Loucy (cell line): ENCODE measurements around the gene TLE2.
A peak's percentile ranks its signal among the peaks of the same experiment; 100 is the strongest.

Source experiments
- H2AFZ ChIP-seq: fragments of 200-600 bp; sonication (generic); 2 replicates; pipeline ENCODE4 v1.6.0; 2016; ENCODE audit warnings: antibody characterized with exemption, mild to moderate bottlenecking, low read length, moderate library complexity
- H3F3A ChIP-seq: fragments of 200-600 bp; 2 replicates; pipeline ENCODE4 v1.6.0; 2016; ENCODE audit warnings: antibody characterized with exemption, low read depth, mild to moderate bottlenecking
- H3K27me3 ChIP-seq: fragments of 200-600 bp; sonication (generic); 2 replicates; pipeline ENCODE4 v1.6.1; 2014; ENCODE audit warnings: low read length, mild to moderate bottlenecking; ENCODE audit not compliant: insufficient read depth, poor library complexity, severe bottlenecking
- H3K36me3 ChIP-seq: fragments of 200-600 bp; sonication (generic); 2 replicates; pipeline ENCODE4 v1.6.1; 2016; ENCODE audit warnings: low read length; ENCODE audit not compliant: insufficient read depth
- H3K4me1 ChIP-seq: fragments of 200-600 bp; sonication (generic); 2 replicates; pipeline ENCODE4 v1.5.1; 2014; ENCODE audit warnings: low read length, mild to moderate bottlenecking; ENCODE audit not compliant: insufficient read depth, poor library complexity, severe bottlenecking
- H3K4me2 ChIP-seq: fragments of 200-600 bp; sonication (generic); 2 replicates; pipeline ENCODE4 v1.6.0; 2014; ENCODE audit warnings: antibody characterized with exemption, low read length, low read depth, mild to moderate bottlenecking; ENCODE audit not compliant: poor library complexity, severe bottlenecking
- H3K4me3 ChIP-seq: fragments of 200-600 bp; sonication (generic); 2 replicates; pipeline ENCODE4 v1.5.1; 2014; ENCODE audit warnings: low read length, mild to moderate bottlenecking, mixed read lengths; ENCODE audit not compliant: poor library complexity, severe bottlenecking
- H3K79me2 ChIP-seq: fragments of 200-600 bp; sonication (generic); 2 replicates; pipeline ENCODE4 v1.6.1; 2014; ENCODE audit warnings: low read length; ENCODE audit not compliant: insufficient read depth
- H3K9ac ChIP-seq: fragments of 200-600 bp; sonication (generic); 2 replicates; pipeline ENCODE4 v1.6.0; 2014; ENCODE audit warnings: mild to moderate bottlenecking, low read depth, low read length, moderate library complexity; ENCODE audit not compliant: poor library complexity, severe bottlenecking
- H3K9me2 ChIP-seq: fragments of 200-600 bp; sonication (generic); replicated peaks from 2 replicates; pipeline ENCODE4 v1.6.1; 2016; ENCODE audit warnings: low read depth, low read length, mixed read lengths
- H3K9me3 ChIP-seq: fragments of 200-600 bp; sonication (generic); 2 replicates; pipeline ENCODE4 v1.6.1; 2014; ENCODE audit warnings: mild to moderate bottlenecking, antibody characterized with exemption, low read length, low read depth; ENCODE audit not compliant: insufficient read depth
- H4K20me1 ChIP-seq: fragments of 200-600 bp; sonication (generic); 2 replicates; pipeline ENCODE4 v1.6.0; 2014; ENCODE audit warnings: antibody characterized with exemption, low read length, mild to moderate bottlenecking; ENCODE audit not compliant: insufficient read depth, poor library complexity, severe bottlenecking
- EZH2phosphoT487 ChIP-seq: fragments of 200-600 bp; IDR thresholded peaks from 2 replicates; pipeline ENCODE4 v1.6.1; 2018; ENCODE audit warnings: antibody characterized with exemption, mild to moderate bottlenecking, moderate library complexity, borderline replicate concordance
- TF ChIP-seq, protein P1 (sequence below): fragments of 200-600 bp; sonication (generic); conservative IDR thresholded peaks from 2 replicates; pipeline ENCODE4 v1.5.1; 2014; ENCODE audit warnings: mild to moderate bottlenecking, antibody characterized with exemption, low read length

The TLE2 gene

GRCh38 chr19:3029065-3029923, at the start of gene TLE2:
TLE2 (minus strand) TSS chr19:3029280; CDS start chr19:3028904, 376 bp downstream.
- Histone ChIP-seq H3K4me2 (peak within 1 kb of the TSS; percentile 84), H2AFZ (peak within 1 kb of the TSS; percentile 46; the same call in 1 of the 2 replicates), H3K79me2 (no peaks in the 10 kb centered on the region), H3K4me3 (peak within 1 kb of the TSS; percentile 61), H3K4me1 (peaks cover 8% of the 10 kb centered on the region), H3K9me3 (no peaks in the 10 kb centered on the region), H3K27me3 (peaks cover 6% of the 10 kb centered on the region), H3F3A (no peaks in the 10 kb centered on the region), H3K9ac (no peak within 1 kb of the TSS), H3K9me2 (no peaks in the 10 kb centered on the region), H4K20me1 (no peaks in the 10 kb centered on the region), H3K36me3 (no peaks in the 10 kb centered on the region)
- TF ChIP-seq, protein P1, sequence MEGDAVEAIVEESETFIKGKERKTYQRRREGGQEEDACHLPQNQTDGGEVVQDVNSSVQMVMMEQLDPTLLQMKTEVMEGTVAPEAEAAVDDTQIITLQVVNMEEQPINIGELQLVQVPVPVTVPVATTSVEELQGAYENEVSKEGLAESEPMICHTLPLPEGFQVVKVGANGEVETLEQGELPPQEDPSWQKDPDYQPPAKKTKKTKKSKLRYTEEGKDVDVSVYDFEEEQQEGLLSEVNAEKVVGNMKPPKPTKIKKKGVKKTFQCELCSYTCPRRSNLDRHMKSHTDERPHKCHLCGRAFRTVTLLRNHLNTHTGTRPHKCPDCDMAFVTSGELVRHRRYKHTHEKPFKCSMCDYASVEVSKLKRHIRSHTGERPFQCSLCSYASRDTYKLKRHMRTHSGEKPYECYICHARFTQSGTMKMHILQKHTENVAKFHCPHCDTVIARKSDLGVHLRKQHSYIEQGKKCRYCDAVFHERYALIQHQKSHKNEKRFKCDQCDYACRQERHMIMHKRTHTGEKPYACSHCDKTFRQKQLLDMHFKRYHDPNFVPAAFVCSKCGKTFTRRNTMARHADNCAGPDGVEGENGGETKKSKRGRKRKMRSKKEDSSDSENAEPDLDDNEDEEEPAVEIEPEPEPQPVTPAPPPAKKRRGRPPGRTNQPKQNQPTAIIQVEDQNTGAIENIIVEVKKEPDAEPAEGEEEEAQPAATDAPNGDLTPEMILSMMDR = no peak
- TF ChIP-seq EZH2phosphoT487 = no peak

- Histone ChIP-seq H3K9me2 (no peaks in the 10 kb centered on the region), H3F3A (no peaks in the 10 kb centered on the region), H3K27me3 (no peaks in the 10 kb centered on the region), H3K4me1 (peaks cover 3% of the 10 kb centered on the region), H3K4me3 (peak overlapping the region; percentile 46), H3K79me2 (no peaks in the 10 kb centered on the region), H2AFZ (peak overlapping the region; percentile 67), H3K4me2 (peak overlapping the region; percentile 70), H3K9ac (no peak overlapping the region), H3K36me3 (no peaks in the 10 kb centered on the region), H4K20me1 (no peaks in the 10 kb centered on the region), H3K9me3 (no peaks in the 10 kb centered on the region)
- no peak for TF ChIP-seq EZH2phosphoT487
- TF ChIP-seq, protein P1 = peak; percentile 92
These were observed 46.7 kb upstream of the TLE2 start for GRCh38 chr19:3075605-3076431.

DNA sequence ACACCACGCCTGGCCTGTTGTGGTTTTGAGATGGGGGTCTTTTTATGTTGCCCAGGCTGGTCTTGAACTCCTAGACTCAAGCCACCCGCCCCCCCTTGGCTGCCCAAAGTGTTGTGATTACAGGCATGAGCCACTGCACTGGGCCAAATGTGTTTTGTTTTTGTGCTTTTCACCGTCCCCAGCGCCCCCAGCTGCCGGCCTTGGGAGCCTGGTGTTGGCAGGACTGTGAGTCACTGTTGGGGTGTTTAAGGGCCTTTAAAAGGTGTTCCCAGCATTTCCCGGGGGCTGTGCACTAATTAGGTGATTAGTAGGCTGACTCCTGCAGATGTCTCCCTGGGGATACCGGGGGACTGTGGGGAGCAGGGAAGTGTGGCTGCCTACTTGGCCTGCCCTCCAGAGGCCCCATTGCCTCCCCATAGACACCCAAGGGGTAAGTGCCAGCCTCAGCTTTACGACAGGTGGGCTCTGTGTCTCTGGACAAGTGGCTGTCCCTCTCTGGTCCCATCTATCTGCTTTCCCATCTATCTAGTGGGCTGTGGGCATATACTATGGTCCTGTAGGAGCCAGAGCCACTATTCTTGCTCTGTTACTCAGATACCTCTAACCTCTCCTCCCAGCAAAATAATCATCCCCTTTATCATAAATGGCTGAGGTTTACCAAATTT, 45.0 kb upstream of the TLE2 start:
- Histone ChIP-seq H3K79me2 (no peaks in the 10 kb centered on the region), H3K9ac (no peak overlapping the region), H3K9me3 (no peaks in the 10 kb centered on the region), H3F3A (no peaks in the 10 kb centered on the region), H3K36me3 (no peaks in the 10 kb centered on the region), H3K4me2 (no peak overlapping the region), H3K9me2 (no peaks in the 10 kb centered on the region), H4K20me1 (no peaks in the 10 kb centered on the region), H2AFZ (no peak overlapping the region), H3K4me1 (peaks cover 7% of the 10 kb centered on the region), H3K27me3 (no peaks in the 10 kb centered on the region), H3K4me3 (no peak overlapping the region)
- TF ChIP-seq EZH2phosphoT487 = no peak
- TF ChIP-seq, protein P1 = no peak
